Coronary artery (tissue), 2 donors: ENCODE data around the gene RNF14.

ENCODE experiments used
- DNase-seq: peaks from one replicate; pipeline ENCODE4 v3.0.0-alpha.2; 2017; ENCODE audit warnings: low spot score
- H3K27ac ChIP-seq, 2 donors: fragments of 200-600 bp; sonication (generic); one replicate each; pipeline ENCODE4 v1.5.1; 2016 to 2019
- H3K4me3 ChIP-seq: fragments of 200-600 bp; sonication (generic); 2 replicates; pipeline ENCODE4 v1.5.1; 2016; ENCODE audit warnings: mild to moderate bottlenecking, moderate library complexity
- CTCF ChIP-seq: fragments of 200-600 bp; sonication (generic); IDR thresholded peaks from one replicate; pipeline ENCODE4 v1.5.1; 2019; ENCODE audit warnings: antibody characterized with exemption

Gene RNF14

GRCh38 chr5:141995656-141996055 lies 26.8 kb downstream of the RNF14 start:
- Histone ChIP-seq H3K27ac (no peak overlapping the region), H3K4me3 (no peak overlapping the region)
- no peak for TF ChIP-seq CTCF
- no peak for DNase-seq

- H3K27ac ChIP-seq, result no peak overlapping the region
- H3K4me3 ChIP-seq, result no peak overlapping the region
- DNase-seq, result no peak
- TF ChIP-seq CTCF, result no peak
These were observed 28.6 kb downstream of the RNF14 start for GRCh38 chr5:141997358-141997960.

- no peak for DNase-seq
- Histone ChIP-seq H3K27ac (no peak overlapping the region), H3K4me3 (no peak overlapping the region)
- TF ChIP-seq CTCF, result no peak
These were observed 31.3 kb downstream of the RNF14 start for GRCh38 chr5:142000173-142000572.

GRCh38 chr5:142000704-142001484 lies 32.0 kb downstream of the RNF14 start:
- no peak overlapping the region for H3K27ac ChIP-seq
- TF ChIP-seq CTCF, result peak; percentile 11
- no peak for DNase-seq
- no peak overlapping the region for H3K4me3 ChIP-seq

GRCh38 chr5:142003266-142003800 lies 34.4 kb downstream of the RNF14 start:
- Histone ChIP-seq H3K4me3 (no peak overlapping the region), H3K27ac (no peak overlapping the region)
- no peak for TF ChIP-seq CTCF
- DNase-seq, result no peak

- H3K27ac ChIP-seq, result no peak overlapping the region
- H3K4me3 ChIP-seq, result no peak overlapping the region
- DNase-seq, result no peak
- no peak for TF ChIP-seq CTCF
These were observed 37.7 kb downstream of the RNF14 start for GRCh38 chr5:142006363-142007236.
